22Rv1 (cell line): ENCODE results near the gene SRMS.

Experiments used
- ZFX ChIP-seq: fragments of 450-650 bp; IDR thresholded peaks from 2 replicates; pipeline ENCODE4 v1.6.1; 2017; ENCODE audit warnings: antibody characterized with exemption, borderline replicate concordance
- TF ChIP-seq, protein P1 (sequence below): fragments of 450-650 bp; IDR thresholded peaks from 2 replicates; pipeline ENCODE4 v1.5.1; 2017; ENCODE audit warnings: mild to moderate bottlenecking

DNA sequence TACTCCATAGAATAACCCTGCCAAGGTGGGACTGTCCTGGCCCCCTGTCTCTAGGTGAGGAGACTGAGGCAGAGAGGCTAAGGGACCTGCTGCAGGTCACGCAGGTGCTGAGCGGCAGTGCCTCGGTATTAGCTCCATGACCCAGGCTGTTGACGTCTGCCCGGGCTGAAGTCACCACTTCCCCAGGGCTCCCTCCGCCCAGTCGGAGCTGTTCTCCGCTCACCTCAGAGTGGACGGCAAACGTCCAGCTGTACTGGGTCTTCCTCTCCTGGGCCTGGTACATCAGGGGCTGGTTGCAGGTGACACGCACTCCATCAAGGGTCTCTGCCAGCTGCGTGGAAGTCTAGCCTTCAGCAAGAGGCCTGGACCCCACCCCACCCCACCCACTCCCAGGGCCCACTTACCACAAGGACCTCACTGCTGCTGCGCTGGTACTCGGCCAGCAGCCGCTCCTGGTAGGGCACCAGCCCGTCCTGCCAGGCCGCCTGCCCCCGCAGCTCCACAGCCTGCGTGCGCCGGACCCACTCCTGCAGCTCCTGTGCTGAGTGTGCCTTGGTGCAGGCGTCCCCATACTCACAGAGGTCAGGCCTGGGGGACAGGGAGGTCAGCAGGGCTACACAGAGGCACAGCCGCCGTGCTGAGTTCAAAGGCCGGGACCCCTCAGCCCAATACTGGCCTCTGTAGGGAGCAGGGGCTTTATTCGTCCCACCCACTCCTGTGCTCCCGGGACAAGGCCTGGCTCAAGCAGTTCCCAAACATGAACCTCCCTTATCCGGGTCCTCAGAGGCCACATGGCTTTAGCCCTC is 22.9 kb upstream of the SRMS start:
- TF ChIP-seq, protein P1, sequence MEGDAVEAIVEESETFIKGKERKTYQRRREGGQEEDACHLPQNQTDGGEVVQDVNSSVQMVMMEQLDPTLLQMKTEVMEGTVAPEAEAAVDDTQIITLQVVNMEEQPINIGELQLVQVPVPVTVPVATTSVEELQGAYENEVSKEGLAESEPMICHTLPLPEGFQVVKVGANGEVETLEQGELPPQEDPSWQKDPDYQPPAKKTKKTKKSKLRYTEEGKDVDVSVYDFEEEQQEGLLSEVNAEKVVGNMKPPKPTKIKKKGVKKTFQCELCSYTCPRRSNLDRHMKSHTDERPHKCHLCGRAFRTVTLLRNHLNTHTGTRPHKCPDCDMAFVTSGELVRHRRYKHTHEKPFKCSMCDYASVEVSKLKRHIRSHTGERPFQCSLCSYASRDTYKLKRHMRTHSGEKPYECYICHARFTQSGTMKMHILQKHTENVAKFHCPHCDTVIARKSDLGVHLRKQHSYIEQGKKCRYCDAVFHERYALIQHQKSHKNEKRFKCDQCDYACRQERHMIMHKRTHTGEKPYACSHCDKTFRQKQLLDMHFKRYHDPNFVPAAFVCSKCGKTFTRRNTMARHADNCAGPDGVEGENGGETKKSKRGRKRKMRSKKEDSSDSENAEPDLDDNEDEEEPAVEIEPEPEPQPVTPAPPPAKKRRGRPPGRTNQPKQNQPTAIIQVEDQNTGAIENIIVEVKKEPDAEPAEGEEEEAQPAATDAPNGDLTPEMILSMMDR, result no peak
- TF ChIP-seq ZFX, result no peak
